ENCODE results near the gene PIP5K1B. TPM values are rescaled to one million over a fixed set of nuclear protein-coding genes. Genes with fewer than 3 reads are reported as not detected.
A peak's percentile ranks its signal among the peaks of the same experiment; 100 is the strongest.

The PIP5K1B gene
- total RNA-seq, 2 experiments from 2014 or later: 1.9 TPM

DNA sequence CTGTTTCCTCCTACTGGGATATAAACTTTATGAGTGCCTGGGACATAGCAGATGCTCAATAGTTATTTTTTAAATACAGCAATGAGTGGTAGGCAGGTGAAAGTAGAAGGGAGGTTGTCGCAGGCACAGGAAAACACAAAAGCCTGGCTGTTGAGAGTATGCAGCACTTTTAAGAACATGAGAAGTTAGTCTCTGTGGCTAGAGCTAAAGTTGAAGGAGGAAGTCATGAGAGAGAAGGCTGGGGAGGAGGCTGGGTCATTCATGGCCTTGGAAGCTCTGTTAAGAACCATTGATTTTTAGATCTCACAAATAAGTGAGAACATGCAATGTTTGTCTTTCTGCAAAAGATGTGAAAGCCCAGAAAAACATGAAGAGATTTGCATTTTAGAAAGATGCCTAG lies 182.2 kb downstream of the PIP5K1B start:
- H3K36me3 Mint-ChIP-seq: peaks cover 2% of the 10 kb centered on the region
- no peak for DNase-seq
- H3K27ac Mint-ChIP-seq: no peak overlapping the region
- no peak overlapping the region for H3K4me3 Mint-ChIP-seq
- no peaks in the 10 kb centered on the region for H3K27me3 Mint-ChIP-seq
- peaks cover 7% of the 10 kb centered on the region for H3K4me1 Mint-ChIP-seq
- no peaks in the 10 kb centered on the region for H3K9me3 Mint-ChIP-seq

DNA sequence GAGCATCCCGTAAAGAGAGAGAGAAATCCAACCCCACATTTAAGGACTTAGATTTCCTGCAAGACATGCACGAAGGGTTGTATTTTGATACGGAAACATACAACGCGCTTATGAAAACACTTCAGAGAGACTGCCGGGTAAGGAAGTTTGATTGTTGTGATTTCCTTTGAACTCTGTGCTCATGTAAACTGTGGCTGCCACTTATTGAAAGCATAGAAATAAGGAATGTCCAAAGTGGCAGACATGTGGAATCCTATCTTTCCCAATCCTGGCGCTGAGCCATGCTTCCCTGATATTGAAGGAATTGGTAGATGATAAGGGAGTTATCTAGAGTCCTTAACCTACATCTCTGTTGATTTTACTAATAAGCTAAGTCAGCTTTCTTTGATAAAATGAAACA lies 189.5 kb downstream of the PIP5K1B start:
- Mint-ChIP-seq H3K4me1 (peaks cover 29% of the 10 kb centered on the region), H3K9me3 (no peaks in the 10 kb centered on the region), H3K4me3 (no peak overlapping the region), H3K27ac (no peak overlapping the region), H3K27me3 (no peaks in the 10 kb centered on the region), H3K36me3 (no peaks in the 10 kb centered on the region)
- no peak for DNase-seq

DNA sequence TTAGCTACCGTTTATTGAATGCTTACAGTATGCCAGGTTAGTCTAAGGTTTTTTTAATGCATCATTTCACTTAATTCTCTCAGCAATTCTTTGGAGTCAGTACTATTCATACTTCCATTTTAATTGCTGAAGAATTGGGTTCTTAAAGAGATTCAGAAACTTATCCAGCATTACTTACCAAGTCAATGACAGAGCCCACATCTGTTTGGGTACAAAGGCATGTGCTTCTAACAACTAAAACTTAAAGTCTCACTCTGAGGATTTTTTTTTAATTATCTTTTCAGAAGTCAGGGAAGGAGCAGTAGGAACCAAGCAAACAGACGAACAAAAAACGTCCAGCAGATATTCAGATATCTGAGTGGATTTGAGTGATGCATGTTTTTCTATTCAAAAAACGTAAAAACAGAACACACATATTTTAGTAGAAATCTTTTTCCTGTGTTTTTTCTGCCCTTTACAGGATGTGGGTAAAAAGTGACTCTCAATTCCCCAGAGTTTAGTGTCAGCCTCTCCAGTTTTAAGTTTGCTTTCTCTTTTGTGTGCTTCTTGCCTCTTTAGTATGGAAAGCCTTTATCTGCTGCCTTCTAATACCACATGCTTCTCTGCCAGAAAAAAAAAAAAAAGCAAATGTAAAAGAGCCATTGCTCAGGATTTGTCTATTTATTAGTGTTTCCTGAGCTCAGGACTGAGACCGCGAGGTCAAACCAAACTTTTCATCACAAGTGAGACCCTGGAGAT lies 190.9 kb downstream of the PIP5K1B start:
- no peak for DNase-seq
- no peaks in the 10 kb centered on the region for H3K9me3 Mint-ChIP-seq
- no peaks in the 10 kb centered on the region for H3K36me3 Mint-ChIP-seq
- no peaks in the 10 kb centered on the region for H3K27me3 Mint-ChIP-seq
- H3K4me1 Mint-ChIP-seq: peaks cover 29% of the 10 kb centered on the region
- peak overlapping the region; percentile 51 for H3K4me3 Mint-ChIP-seq
- H3K27ac Mint-ChIP-seq: peak overlapping the region; percentile 89

DNA sequence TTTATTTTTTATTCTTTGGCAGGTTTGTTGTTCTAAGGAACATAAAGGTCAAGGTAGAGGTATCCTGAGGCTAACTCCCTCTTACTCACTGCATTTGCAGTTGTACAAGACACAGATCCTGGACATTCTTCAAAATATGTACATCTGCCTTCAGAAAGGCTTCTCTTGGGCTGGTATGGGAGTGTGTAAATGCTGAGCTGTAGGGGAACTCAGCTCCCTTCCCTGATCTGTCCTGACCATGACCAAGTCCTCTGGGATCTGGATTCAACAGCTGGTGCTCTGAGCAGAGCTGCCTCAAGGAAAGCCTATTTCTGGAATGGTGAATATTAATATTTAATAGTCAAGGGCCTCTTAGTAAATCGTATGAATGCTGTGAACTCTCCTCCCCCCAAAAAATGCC lies 191.4 kb downstream of the PIP5K1B start:
- peak overlapping the region; percentile 51 for H3K4me3 Mint-ChIP-seq
- H3K27me3 Mint-ChIP-seq: no peaks in the 10 kb centered on the region
- H3K36me3 Mint-ChIP-seq: no peaks in the 10 kb centered on the region
- no peaks in the 10 kb centered on the region for H3K9me3 Mint-ChIP-seq
- peaks cover 29% of the 10 kb centered on the region for H3K4me1 Mint-ChIP-seq
- peak overlapping the region; percentile 89 for H3K27ac Mint-ChIP-seq
- no peak for DNase-seq

DNA sequence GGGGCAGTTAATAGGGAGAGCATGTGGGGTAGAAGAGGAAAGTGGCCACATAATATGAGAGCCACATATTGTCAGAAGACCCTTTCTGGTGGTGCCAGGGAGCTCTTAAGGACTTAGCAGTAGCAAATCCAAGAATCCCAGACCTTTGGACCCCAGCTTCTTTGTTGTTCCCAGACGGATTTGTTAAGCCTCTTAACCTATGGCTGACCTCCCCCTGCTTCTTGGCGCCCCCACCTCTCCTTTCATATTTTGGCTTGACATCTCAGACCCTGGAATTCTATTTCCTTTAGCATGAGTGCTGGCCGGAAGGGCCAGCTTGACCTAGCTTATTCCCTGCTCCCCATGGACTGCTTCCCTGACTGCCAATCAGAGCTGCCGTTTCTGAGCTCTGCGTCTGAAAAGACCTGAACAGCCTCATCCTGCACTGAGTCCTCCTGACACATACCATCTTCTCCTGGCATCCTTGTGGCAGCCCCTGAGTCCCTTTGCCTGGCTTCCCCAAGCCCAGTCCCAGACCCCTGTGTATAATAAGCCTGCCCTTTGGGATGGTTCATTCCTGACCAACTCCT lies 192.6 kb downstream of the PIP5K1B start:
- Mint-ChIP-seq H3K36me3 (no peaks in the 10 kb centered on the region), H3K4me3 (no peak overlapping the region), H3K27me3 (no peaks in the 10 kb centered on the region), H3K27ac (no peak overlapping the region), H3K9me3 (no peaks in the 10 kb centered on the region), H3K4me1 (peaks cover 29% of the 10 kb centered on the region)
- DNase-seq: no peak

DNA sequence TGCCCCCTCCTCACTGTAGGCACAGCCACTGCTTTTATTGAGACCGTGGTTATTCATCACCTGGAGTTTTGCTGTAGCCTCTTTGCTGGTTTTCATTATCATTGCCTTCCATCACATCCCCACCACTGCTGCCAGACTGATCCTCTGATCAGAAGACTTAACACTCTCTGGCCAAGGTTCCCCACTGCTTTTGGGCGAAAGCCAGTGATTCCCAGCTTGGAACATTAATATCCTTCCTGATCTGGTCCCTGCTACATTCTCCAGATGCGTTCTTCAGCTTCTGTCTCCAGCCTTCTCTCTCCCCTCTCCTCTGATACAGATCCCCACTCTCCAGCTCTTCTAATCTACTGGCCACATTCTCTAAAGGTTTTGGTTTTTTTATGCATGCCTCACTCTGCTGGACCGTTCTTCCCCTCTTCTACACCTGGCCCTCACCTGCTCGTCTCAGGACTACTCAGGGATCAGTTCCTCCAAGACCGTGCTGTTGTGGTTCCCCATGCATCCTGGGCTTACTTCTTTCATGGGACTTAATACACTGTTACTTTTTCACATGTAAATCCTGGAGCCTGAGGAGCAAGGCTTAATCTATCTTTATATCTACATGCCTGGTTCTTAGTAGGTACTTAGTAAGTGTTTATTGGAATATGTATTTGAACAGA lies 193.9 kb downstream of the PIP5K1B start:
- no peaks in the 10 kb centered on the region for H3K27me3 Mint-ChIP-seq
- no peaks in the 10 kb centered on the region for H3K36me3 Mint-ChIP-seq
- no peak for DNase-seq
- H3K4me1 Mint-ChIP-seq: peaks cover 29% of the 10 kb centered on the region
- no peak overlapping the region for H3K27ac Mint-ChIP-seq
- no peak overlapping the region for H3K4me3 Mint-ChIP-seq
- no peaks in the 10 kb centered on the region for H3K9me3 Mint-ChIP-seq

DNA sequence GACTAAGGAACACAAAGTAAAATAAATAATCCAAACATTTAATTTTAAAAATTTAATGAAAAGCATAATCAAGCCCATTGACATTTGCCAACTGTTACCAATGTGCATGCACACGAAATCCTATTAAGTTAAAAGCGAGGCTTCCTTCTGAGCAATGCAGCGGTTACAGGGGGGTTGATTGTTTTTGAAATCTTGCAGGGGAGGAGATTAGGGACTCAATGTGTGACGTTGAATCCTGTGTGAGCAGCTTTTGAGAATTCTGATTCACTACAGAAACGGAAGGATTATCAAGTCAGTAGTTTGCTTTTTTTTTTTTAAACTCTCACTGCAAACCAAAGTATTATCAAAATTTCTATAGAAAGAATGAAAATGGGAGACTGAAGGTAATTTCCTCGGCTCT lies 199.4 kb downstream of the PIP5K1B start:
- Mint-ChIP-seq H3K4me3 (no peak overlapping the region), H3K27me3 (peaks cover 2% of the 10 kb centered on the region)

DNA sequence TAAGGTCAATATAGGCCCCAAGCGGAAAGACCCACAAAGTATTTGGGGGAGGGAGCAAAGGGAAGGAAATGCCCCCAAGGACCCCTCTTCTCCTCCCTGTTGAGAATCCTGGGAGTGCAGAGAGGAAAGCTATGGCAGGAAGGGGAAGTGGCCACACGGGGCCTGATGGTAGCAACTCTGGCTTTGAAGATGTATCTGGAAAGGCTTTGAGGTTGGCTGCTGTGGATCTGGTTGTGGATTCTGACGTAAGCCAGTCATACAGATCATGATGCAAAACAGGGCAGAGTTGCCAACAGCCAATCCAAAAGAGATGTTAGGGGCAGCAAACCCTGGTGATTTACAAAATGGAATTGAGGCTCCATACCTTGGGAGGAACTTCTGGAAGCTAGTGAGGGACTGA lies 200.1 kb downstream of the PIP5K1B start:
- H3K36me3 Mint-ChIP-seq: no peaks in the 10 kb centered on the region
- H3K27ac Mint-ChIP-seq: no peak overlapping the region
- H3K4me1 Mint-ChIP-seq: peaks cover 2% of the 10 kb centered on the region
- DNase-seq: no peak
- no peak overlapping the region for H3K4me3 Mint-ChIP-seq
- peaks cover 4% of the 10 kb centered on the region for H3K27me3 Mint-ChIP-seq
- H3K9me3 Mint-ChIP-seq: no peaks in the 10 kb centered on the region

More for the DNA sequence above, 199.4 kb downstream of the PIP5K1B start:
- Mint-ChIP-seq H3K4me1 (peaks cover 2% of the 10 kb centered on the region), H3K27ac (no peak overlapping the region), H3K9me3 (no peaks in the 10 kb centered on the region), H3K36me3 (no peaks in the 10 kb centered on the region)
- DNase-seq: no peak

DNA sequence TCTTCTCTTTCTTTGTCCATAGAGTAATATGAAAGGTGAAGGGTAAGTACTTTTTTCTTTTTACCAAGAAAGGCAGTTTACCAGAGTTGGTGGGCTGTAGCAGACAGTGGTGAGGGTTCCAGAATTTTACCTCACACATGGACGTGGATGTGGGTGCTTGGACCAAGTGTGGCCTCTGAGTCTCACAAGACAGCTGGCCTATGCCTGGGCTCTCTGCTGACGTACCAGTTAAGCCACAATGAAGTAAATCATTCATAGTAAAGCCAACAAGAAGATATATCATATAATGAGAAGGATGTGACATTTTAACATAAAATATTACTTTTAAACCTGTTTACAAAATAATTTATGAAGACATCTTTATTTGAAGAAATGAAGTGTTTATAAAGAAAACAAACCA lies 202.9 kb downstream of the PIP5K1B start:
- no peak overlapping the region for H3K27ac Mint-ChIP-seq
- H3K4me1 Mint-ChIP-seq: peaks cover 2% of the 10 kb centered on the region
- DNase-seq: no peak
- no peaks in the 10 kb centered on the region for H3K36me3 Mint-ChIP-seq
- H3K9me3 Mint-ChIP-seq: no peaks in the 10 kb centered on the region
- H3K4me3 Mint-ChIP-seq: no peak overlapping the region
- peaks cover 9% of the 10 kb centered on the region for H3K27me3 Mint-ChIP-seq

DNA sequence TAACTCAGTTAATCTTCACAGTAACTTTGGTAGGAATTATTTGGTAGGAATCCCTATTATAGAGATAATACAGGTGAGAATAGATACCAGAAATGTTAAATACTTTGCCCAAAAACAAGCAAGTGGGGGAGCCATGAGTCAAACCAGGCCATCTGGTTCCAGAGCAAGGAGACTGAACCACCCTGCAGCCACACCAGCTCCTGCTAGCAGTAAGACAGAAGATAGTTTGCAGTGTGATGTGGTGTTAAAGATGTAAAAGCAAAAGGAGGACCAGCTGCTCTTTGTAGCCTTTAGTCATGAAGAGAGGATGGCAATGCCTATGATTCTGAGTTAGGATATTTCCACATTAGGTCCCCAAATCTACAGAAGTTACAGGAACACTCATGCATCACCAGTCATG lies 207.5 kb downstream of the PIP5K1B start:
- Mint-ChIP-seq H3K27ac (no peak overlapping the region), H3K27me3 (peaks cover 9% of the 10 kb centered on the region), H3K4me1 (no peaks in the 10 kb centered on the region), H3K9me3 (no peaks in the 10 kb centered on the region), H3K36me3 (no peaks in the 10 kb centered on the region), H3K4me3 (no peak overlapping the region)
- DNase-seq: no peak

DNA sequence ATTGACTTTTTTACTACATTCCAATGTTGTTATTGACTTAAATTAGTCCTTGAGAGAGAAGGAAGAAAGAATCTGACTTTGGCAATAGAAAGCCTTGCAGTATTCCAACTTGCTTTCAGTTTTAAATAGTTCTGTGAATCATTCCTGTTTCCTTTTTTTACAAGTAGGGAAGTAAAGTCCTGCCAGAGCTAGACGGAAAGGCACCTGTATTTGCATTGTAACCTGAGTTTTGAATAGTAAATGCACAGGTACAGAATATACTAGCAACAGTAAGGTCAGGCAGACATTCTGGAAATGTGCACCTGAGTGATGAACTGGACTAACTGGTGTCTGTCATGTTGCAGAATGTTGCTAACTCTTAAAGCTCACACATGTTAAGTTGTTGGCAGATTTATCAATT lies 208.0 kb downstream of the PIP5K1B start:
- no peak overlapping the region for H3K4me3 Mint-ChIP-seq
- no peaks in the 10 kb centered on the region for H3K36me3 Mint-ChIP-seq
- no peak overlapping the region for H3K27ac Mint-ChIP-seq
- no peaks in the 10 kb centered on the region for H3K9me3 Mint-ChIP-seq
- DNase-seq: no peak
- peaks cover 9% of the 10 kb centered on the region for H3K27me3 Mint-ChIP-seq
- no peaks in the 10 kb centered on the region for H3K4me1 Mint-ChIP-seq

DNA sequence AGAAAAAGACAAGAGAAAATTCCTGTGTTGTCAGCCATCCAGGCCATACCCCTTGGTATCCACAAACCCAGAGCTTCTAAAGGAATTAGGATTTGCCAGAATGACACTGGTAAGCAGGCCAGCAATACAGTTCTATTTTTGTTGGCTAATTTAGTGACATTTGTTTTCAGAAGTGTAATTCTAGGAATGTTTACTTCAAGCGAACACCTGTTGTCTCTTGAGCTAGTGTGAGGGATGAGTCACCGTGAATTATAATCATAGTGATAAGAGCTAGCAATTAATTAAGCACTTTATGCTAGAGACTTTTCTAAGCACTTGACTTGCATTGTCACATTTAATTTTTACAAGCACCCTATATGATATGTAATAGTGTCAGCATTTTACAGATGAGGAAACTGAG lies 209.7 kb downstream of the PIP5K1B start:
- Mint-ChIP-seq H3K4me3 (no peak overlapping the region), H3K27me3 (peaks cover 5% of the 10 kb centered on the region)

DNA sequence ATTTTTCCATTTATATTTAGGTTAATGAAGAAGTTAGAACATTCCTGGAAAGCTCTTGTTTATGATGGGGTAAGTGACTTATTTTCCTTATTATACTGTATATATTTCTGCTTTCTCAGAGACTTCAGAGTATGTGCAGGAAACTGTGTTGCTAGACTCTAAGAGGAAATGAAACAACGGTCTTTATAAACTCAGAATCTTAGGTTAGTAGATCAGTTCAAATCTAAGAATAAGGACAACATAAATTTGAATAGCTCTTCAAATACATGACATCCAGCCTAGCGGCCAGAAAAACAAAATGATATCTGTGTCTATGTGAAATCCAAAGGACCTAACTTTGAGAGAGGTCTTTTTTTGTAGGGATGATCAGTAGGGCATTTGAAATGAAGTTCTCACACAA lies 214.6 kb downstream of the PIP5K1B start:
- H3K9me3 Mint-ChIP-seq: no peaks in the 10 kb centered on the region
- H3K27ac Mint-ChIP-seq: no peak overlapping the region
- H3K4me3 Mint-ChIP-seq: no peak overlapping the region
- H3K4me1 Mint-ChIP-seq: peaks cover 5% of the 10 kb centered on the region
- H3K36me3 Mint-ChIP-seq: peaks cover 1% of the 10 kb centered on the region
- no peaks in the 10 kb centered on the region for H3K27me3 Mint-ChIP-seq
- no peak for DNase-seq

More for the DNA sequence above, 209.7 kb downstream of the PIP5K1B start:
- Mint-ChIP-seq H3K4me1 (peaks cover 2% of the 10 kb centered on the region), H3K36me3 (no peaks in the 10 kb centered on the region), H3K27ac (no peak overlapping the region), H3K9me3 (no peaks in the 10 kb centered on the region)
- no peak for DNase-seq

DNA sequence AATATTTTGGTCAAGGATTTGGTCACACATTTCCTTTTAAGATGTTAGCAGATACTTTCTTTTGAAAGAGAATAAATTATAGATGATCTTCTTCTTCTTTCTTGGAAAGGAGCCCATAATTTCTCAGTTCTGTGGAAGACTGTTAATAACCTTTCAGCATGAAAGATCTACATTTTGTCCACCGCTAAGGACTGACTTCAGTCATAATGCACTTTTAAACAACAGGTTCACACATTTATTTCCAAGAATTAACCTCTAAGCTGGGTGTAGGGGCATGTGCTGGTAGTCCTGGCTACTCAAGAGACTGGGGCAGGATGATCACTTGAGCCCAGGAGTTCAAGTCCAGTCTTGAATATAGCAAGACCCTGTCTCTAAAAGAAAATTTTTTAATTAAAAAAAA lies 215.9 kb downstream of the PIP5K1B start:
- peaks cover 1% of the 10 kb centered on the region for H3K36me3 Mint-ChIP-seq
- peaks cover 5% of the 10 kb centered on the region for H3K4me1 Mint-ChIP-seq
- H3K4me3 Mint-ChIP-seq: no peak overlapping the region
- no peak overlapping the region for H3K27ac Mint-ChIP-seq
- no peaks in the 10 kb centered on the region for H3K27me3 Mint-ChIP-seq
- DNase-seq: no peak
- no peaks in the 10 kb centered on the region for H3K9me3 Mint-ChIP-seq

DNA sequence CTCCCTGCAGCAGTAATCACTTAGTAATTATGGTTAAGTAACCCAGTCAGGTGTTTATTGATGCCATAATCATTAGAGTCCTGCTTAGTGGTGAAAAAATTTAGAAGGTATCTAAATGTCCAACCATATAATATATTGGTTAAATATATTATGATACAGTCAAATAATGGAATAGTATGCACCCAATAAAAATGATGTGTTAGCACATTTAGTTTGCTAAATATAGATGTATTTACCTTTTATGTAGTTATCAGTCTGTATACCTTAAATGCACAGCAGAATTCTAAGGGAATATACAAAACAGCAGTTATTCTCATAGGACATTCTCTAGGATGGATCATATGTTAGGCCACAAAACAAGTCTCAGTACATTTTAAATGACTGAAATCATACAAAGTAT lies 218.4 kb downstream of the PIP5K1B start:
- Mint-ChIP-seq H3K36me3 (peaks cover 1% of the 10 kb centered on the region), H3K4me1 (peaks cover 5% of the 10 kb centered on the region), H3K27ac (no peak overlapping the region), H3K9me3 (no peaks in the 10 kb centered on the region), H3K4me3 (no peak overlapping the region), H3K27me3 (peaks cover 4% of the 10 kb centered on the region)
- DNase-seq: no peak

DNA sequence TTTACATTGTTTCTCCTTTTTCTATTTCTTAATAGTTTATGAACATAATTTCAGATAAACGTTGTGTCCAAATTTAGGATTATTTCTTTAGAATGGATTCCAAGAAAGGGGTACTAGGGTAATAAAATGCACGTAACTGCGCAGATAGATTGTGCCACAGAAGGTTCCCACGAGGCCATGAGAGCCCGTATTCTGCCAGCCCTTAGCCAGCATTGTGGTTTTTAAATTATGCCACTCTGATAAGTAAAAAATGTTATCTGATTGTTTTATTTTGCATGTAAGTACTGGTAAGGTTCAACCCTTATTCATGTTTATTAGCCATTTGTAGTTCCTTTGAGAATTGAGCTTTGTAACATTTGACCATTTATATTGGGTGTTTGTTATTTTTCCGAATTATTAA lies 220.1 kb downstream of the PIP5K1B start:
- Mint-ChIP-seq H3K9me3 (no peaks in the 10 kb centered on the region), H3K36me3 (peaks cover 1% of the 10 kb centered on the region)
- DNase-seq: no peak

More for the DNA sequence above, 220.1 kb downstream of the PIP5K1B start:
- Mint-ChIP-seq H3K27me3 (peaks cover 14% of the 10 kb centered on the region), H3K27ac (no peak overlapping the region), H3K4me3 (no peak overlapping the region), H3K4me1 (no peaks in the 10 kb centered on the region)

Data from activated naive CD8-positive, alpha-beta T cell treated with anti-CD3 and anti-CD28 coated beads for 36 hours (primary cell).